SK-N-MC (cell line): ENCODE data around the gene EXOC3L1.

Experiments
- EZH2 ChIP-seq: fragments of 200-600 bp; sonication (generic); IDR thresholded peaks from one replicate; pipeline ENCODE4 v1.6.1; 2017; ENCODE audit warnings: antibody characterized with exemption
- POLR2AphosphoS5 ChIP-seq: IDR thresholded peaks from 2 replicates; pipeline ENCODE4 v1.6.1; 2012; ENCODE audit warnings: mild to moderate bottlenecking, low read depth, low read length, borderline replicate concordance

GRCh38 chr16:67173323-67173722 is 16.6 kb downstream of the EXOC3L1 start:
- no peak for TF ChIP-seq POLR2AphosphoS5
- no peak for TF ChIP-seq EZH2
